ENCODE measurements around the gene HNRNPD. TPM values are rescaled to one million over a fixed set of nuclear protein-coding genes. Genes with fewer than 3 reads are reported as not detected.
A peak's percentile ranks its signal among the peaks of the same experiment; 100 is the strongest.

Gene HNRNPD
- total and polyA plus RNA-seq, 2 of the 13 experiments (the other 11 are each of a cell fraction or from before 2014, with no cell fraction given): 64.0 to 69.7 TPM

DNA sequence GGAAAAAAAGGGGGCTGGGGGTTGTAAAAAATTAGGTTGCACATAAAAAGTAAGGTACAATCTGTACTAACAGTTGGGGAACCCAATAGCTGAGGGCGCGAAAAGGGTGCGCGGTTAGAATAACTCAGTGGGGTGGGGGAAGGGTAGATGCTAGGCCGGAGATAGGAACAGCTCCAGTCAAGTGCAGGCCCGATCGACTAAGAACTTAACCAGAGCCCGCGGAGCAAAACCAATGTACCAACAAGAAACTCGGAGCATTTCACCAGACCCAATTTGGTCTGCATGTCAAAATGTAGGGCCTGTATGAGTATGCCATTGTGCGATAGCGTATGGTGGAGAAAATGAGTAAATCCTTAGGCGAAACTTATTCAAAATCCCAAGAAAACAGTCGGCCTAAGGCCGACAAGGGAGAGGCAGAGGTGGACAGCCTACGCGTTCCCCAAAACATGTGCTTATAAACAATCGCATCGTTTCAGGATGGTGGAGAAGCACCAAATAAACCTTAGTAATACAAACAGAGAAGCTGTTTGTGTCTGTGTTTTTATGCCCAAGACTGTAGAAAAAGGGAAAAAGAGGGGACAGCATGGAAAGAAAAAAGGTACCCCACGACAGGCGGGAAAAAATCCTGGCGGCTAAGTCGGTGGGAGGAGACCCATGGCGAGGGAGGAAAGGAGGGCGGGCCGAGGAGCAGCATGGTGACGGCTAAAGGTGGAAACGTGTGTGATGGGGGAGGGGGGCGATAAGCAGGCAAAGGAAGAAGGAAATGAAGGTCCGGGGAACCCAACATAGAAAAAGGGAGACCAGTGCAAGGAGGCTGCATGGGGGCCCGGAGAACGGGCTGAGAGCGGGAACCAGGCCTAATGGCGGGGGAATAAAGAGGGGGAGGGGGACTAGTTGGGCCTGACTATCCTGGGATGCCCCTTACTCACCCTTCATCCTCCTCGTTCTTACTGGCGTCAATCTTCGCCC is 990 bp downstream of the HNRNPD start:
- CTCF ChIA-PET (ENCODE audit: low intra/inter-chr PET ratio, low total read pairs): no interaction called here
- Histone ChIP-seq H3K27ac (ENCODE audit: extremely low read length, insufficient read depth, low read length) (peak overlapping the region; percentile 99), H3K9me3 (ENCODE audit: low read length) (no peaks in the 10 kb centered on the region), H3K4me2 (ENCODE audit: low read depth, low read length) (peak overlapping the region; percentile 87), H3K79me2 (ENCODE audit: insufficient read depth, low read length) (peaks cover 73% of the 10 kb centered on the region), H3K4me3 (replicated peaks in 1 of 3; ENCODE audit: insufficient read depth in 1 of 3, low read depth in 2 of 3, low read length in 3 of 3) (peak overlapping the region; percentile 89 to 100 (median 94)), H4K20me1 (ENCODE audit: insufficient read depth, low read length) (peaks cover 52% of the 10 kb centered on the region), H2AFZ (ENCODE audit: low read length) (no peak overlapping the region), H3K36me3 (replicated peaks in 1 of 2; ENCODE audit: control insufficient read depth in 1 of 2, insufficient read depth in 2 of 2, low read length in 2 of 2) (peaks cover 1 to 22% of the 10 kb centered on the region in 2 experiments; a peak in 3 of 5 replicates), H3K9ac (ENCODE audit: insufficient read depth, low read depth, low read length) (peak overlapping the region; percentile 98), H3K4me1 (ENCODE audit: insufficient read depth, low read length) (peaks cover 44% of the 10 kb centered on the region), H3K27me3 (ENCODE audit: control insufficient read depth in 1 of 2, insufficient read depth in 2 of 2, low read length in 2 of 2) (peaks cover 0 to 3% of the 10 kb centered on the region in 2 experiments; a peak in 1 of 5 replicates)
- FAIRE-seq: peak; percentile 12
- in situ Hi-C loops (cut with HindIII; ENCODE audit: extremely low pct_ligation_motif_present, low pct_unique_long_range_greater_than_20kb): no loop called here
- POLR2A ChIA-PET: interaction anchor here (0.9 to 2.8 kb wide), 2 partner anchors 12 to 56 kb away, joined by 4 to 9 read pairs; no protein-coding TSS in a partner anchor
- DNase-seq (ENCODE audit: low spot score): peak; percentile 69
- intact Hi-C loops (cut with micrococcal nuclease; ENCODE audit: unreplicated experiment): no loop called here
- WGBS (ENCODE audit: low lambda C conversion rate): under 1% methylated on average over 34 of the region's 37 CpGs
- BruUV-seq (replicated peaks): no TSS peak
- peak; percentile 22 for ATAC-seq
- TF ChIP-seq PPARG (CRISPR knock-in tag; conservative IDR thresholded peaks at IDR 0.05) (no peak), ZSCAN5A (CRISPR knock-in tag; IDR thresholded peaks at IDR 0.05; ENCODE audit: borderline replicate concordance) (no peak), NFIC (IDR thresholded peaks at IDR 0.05; ENCODE audit: low read length) (0 out of 2 replicates have a peak, but pooled peaks have one; percentile 7), ZSCAN20 (CRISPR knock-in tag; IDR thresholded peaks at IDR 0.05; ENCODE audit: borderline replicate concordance) (0 out of 2 replicates have a peak, but pooled peaks have one; percentile 3), ZNF556 (CRISPR knock-in tag; IDR thresholded peaks at IDR 0.05; ENCODE audit: borderline replicate concordance) (0 out of 2 replicates have a peak, but pooled peaks have one; percentile 43), ZNF781 (CRISPR knock-in tag; IDR thresholded peaks at IDR 0.05; ENCODE audit: borderline replicate concordance, not compliant biosample characterization) (no peak), WIZ (CRISPR knock-in tag; IDR thresholded peaks at IDR 0.05) (no peak), ZNF331 (CRISPR knock-in tag; IDR thresholded peaks at IDR 0.05) (no peak), SOX6 (IDR thresholded peaks at IDR 0.05) (no peak), SOX6 (CRISPR knock-in tag; IDR thresholded peaks at IDR 0.05) (no peak), ZNF543 (CRISPR knock-in tag; IDR thresholded peaks at IDR 0.05) (0 out of 2 replicates have a peak, but pooled peaks have one; percentile 6), ATF2 (CRISPR knock-in tag; IDR thresholded peaks at IDR 0.05) (no peak)
- TF ChIP-seq, protein P1, sequence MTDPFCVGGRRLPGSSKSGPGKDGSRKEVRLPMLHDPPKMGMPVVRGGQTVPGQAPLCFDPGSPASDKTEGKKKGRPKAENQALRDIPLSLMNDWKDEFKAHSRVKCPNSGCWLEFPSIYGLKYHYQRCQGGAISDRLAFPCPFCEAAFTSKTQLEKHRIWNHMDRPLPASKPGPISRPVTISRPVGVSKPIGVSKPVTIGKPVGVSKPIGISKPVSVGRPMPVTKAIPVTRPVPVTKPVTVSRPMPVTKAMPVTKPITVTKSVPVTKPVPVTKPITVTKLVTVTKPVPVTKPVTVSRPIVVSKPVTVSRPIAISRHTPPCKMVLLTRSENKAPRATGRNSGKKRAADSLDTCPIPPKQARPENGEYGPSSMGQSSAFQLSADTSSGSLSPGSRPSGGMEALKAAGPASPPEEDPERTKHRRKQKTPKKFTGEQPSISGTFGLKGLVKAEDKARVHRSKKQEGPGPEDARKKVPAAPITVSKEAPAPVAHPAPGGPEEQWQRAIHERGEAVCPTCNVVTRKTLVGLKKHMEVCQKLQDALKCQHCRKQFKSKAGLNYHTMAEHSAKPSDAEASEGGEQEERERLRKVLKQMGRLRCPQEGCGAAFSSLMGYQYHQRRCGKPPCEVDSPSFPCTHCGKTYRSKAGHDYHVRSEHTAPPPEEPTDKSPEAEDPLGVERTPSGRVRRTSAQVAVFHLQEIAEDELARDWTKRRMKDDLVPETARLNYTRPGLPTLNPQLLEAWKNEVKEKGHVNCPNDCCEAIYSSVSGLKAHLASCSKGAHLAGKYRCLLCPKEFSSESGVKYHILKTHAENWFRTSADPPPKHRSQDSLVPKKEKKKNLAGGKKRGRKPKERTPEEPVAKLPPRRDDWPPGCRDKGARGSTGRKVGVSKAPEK (CRISPR knock-in tag; IDR thresholded peaks at IDR 0.05; ENCODE audit: borderline replicate concordance): no peak
- TF ChIP-seq, protein P2, sequence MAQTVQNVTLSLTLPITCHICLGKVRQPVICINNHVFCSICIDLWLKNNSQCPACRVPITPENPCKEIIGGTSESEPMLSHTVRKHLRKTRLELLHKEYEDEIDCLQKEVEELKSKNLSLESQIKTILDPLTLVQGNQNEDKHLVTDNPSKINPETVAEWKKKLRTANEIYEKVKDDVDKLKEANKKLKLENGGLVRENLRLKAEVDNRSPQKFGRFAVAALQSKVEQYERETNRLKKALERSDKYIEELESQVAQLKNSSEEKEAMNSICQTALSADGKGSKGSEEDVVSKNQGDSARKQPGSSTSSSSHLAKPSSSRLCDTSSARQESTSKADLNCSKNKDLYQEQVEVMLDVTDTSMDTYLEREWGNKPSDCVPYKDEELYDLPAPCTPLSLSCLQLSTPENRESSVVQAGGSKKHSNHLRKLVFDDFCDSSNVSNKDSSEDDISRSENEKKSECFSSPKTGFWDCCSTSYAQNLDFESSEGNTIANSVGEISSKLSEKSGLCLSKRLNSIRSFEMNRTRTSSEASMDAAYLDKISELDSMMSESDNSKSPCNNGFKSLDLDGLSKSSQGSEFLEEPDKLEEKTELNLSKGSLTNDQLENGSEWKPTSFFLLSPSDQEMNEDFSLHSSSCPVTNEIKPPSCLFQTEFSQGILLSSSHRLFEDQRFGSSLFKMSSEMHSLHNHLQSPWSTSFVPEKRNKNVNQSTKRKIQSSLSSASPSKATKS (CRISPR knock-in tag; IDR thresholded peaks at IDR 0.05): no peak

All from HepG2 (cell line).